ENCODE results near the gene PLAAT3.

PLAAT3 gene

DNA sequence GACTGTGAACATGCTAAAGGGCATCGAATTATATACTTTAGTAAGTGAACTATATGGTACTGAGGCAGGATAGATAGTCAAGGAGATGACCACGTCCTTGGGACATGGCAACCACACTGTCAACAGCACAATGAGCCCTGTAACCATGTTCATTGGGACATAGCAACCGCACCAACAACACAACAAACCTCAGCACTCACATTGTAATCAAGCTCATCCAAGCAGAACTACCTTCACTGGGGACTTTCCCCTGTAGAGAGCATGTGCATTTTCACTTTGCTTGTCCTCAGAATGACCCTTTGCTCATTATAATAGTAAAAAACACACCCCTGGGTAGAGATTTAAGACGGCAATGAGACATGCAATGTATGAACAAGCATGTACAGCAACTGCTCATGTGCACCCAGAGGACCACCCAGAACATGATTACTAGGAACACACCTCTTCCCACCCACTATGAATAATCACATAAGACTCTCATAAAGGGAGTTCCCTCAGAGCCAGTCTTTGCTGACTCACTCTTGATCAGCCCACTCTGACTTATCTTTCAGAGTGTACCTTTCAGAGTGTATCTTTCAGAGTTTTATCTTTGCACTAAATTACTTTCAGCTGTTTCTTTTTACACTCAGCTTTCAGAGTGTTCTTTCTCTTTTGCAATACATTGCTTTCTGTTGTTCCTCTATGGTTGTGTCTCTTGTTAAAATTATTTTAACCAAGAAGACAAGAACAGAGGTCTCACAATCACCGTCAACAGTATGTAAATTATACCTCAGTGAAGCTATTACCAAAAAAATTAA is 47.0 kb downstream of the PLAAT3 start:
- Histone ChIP-seq H3K4me3 (peak overlapping the region; percentile 49), H3K36me3 (ENCODE audit: insufficient read depth, low read length) (no peaks in the 10 kb centered on the region), H3K9me3 (ENCODE audit: low read depth, low read length) (no peaks in the 10 kb centered on the region), H3K9ac (ENCODE audit: insufficient read length) (peak overlapping the region; percentile 41), H3K27ac (peak overlapping the region; percentile 92)
- no peak for DNase-seq (ENCODE audit: low read depth, low spot score)
- TF ChIP-seq EZH2 (IDR thresholded peaks at IDR 0.05), result no peak

DNA sequence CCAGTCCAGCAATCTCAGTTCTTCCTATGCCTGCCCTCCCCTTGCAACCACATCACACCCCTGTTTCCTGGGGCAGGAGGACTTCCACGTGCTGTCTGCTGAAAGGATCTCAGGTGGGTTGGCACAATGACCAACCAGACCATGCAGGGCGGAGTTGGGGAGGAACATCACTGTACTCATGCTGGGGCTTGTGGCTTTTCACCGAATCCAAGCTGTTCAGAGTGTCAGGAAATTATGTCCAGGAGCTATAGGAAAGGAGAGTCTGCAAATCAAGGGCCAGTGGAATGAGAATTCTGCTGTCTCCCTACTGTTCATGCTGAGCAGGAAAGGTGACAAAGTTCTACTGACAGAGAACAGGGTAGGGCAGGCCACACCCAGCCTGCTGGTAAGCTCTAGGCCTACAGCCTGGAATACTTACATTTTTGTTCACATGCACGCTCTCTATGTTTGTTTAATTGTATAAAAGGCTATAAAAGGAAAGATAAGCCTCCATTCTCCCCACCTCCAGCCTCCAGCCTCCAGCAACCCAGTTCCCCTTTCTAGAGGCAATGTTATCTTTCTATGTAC is 49.4 kb downstream of the PLAAT3 start:
- no peaks in the 10 kb centered on the region for H3K36me3 ChIP-seq (ENCODE audit: insufficient read depth, low read length)
- H3K4me3 ChIP-seq, result no peak overlapping the region
- no peak overlapping the region for H3K9ac ChIP-seq (ENCODE audit: insufficient read length)
- TF ChIP-seq EZH2 (IDR thresholded peaks at IDR 0.05), result no peak
- no peak for TF ChIP-seq POLR2AphosphoS5 (IDR thresholded peaks at IDR 0.05; ENCODE audit: borderline replicate concordance, low read depth, low read length)
- TF ChIP-seq FOXP2 (optimal IDR thresholded peaks at IDR 0.05; ENCODE audit: control extremely low read depth, extremely low read length, insufficient read depth), result no peak
- H3K9me3 ChIP-seq (ENCODE audit: low read depth, low read length), result no peaks in the 10 kb centered on the region
- DNase-seq (ENCODE audit: low read depth, low spot score), result no peak
- H3K27ac ChIP-seq, result no peak overlapping the region

DNA sequence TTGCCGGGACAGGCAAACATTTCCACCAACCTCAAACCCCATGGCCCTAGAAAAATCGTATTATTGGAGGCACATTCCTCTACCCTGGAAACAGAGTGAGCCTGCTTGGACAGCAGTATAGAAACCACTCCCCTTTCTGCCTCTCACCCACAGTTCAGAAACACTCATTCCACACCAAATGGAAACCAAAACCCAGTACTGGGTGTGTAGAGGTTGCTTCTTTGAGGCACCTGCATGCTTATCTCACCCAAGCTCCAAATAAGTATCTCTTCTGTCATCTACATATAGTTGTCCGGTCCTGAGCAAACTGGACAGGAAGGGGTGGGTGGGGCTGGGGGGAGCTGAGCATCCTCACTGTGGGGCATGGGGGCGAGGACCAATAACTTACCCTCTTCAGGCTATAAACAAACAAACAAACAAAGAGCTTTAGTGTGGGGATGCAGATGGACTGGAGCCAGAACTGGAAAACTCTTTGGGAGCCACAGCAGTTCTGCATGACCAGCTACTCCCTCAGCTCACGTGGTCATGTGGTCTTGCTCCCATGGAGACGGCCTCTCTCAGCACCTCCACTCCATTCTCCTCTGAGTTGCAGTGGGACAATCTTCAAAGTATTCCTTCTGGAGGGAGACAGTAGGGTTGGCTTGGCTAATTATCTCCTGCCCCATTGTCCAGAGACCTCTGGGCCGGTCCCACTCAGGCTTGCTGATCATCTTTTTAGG is 50.0 kb downstream of the PLAAT3 start:
- Histone ChIP-seq H3K27ac (no peak overlapping the region), H3K9me3 (ENCODE audit: low read depth, low read length) (no peaks in the 10 kb centered on the region), H3K36me3 (ENCODE audit: insufficient read depth, low read length) (no peaks in the 10 kb centered on the region), H3K9ac (ENCODE audit: insufficient read length) (no peak overlapping the region), H3K4me3 (no peak overlapping the region)
- TF ChIP-seq FOXP2 (optimal IDR thresholded peaks at IDR 0.05; ENCODE audit: control extremely low read depth, extremely low read length, insufficient read depth) (no peak), EZH2 (IDR thresholded peaks at IDR 0.05) (no peak), POLR2AphosphoS5 (IDR thresholded peaks at IDR 0.05; ENCODE audit: borderline replicate concordance, low read depth, low read length) (no peak)
- no peak for DNase-seq (ENCODE audit: low read depth, low spot score)

DNA sequence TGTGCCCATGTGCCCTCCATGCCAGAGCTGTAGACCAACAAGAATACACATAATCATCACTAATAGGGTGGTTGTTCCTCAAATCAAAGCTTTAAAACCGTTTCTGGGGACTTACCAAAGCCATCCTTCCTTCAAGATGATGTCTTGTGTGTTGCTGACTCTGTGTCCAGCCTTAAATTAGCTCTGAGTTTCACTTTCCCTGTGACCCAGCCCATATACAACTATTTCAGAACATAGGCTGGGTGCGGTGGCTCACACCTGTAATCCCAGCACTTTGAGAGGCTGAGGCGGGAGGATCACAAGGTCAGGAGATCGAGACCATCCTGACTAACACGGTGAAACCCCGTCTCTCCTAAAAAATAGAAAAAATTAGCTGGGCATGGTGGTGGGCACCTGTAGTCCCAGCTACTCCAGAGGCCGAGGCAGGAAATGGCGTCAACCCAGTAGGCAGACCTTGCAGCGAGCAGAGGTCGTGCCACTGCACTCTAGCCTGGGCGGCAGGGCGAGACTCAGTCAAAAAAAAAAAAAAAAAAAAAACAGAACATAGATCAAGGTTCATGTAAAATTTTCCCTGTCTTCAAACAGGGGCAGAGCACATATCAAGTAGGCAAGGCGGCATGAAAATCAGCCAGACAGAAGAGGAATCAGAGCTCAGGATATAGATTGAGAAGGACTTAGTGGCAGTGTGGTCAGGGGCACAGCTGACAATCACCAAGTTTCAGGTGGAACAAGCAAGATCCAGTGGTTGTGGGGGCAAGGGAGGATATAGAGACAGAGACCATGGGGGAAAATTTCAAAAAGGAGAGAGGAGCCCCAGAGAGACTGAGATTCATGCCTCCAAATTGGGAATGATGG is 50.8 kb downstream of the PLAAT3 start, which contains the start of gene PLAAT2:
TSS of gene PLAAT2 (minus strand) at position 179 of the 855 bp plus-strand sequence. CDS start at position 124, 55 bp downstream.
- no peak within 1 kb of the TSS for H3K27ac ChIP-seq
- H3K9ac ChIP-seq (ENCODE audit: insufficient read length), result no peak within 1 kb of the TSS
- no peaks in the 10 kb centered on the region for H3K36me3 ChIP-seq (ENCODE audit: insufficient read depth, low read length)
- DNase-seq (ENCODE audit: low read depth, low spot score), result no peak
- H3K4me3 ChIP-seq, result no peak within 1 kb of the TSS
- TF ChIP-seq FOXP2 (optimal IDR thresholded peaks at IDR 0.05; ENCODE audit: control extremely low read depth, extremely low read length, insufficient read depth), result no peak
- no peak for TF ChIP-seq EZH2 (IDR thresholded peaks at IDR 0.05)
- no peak for TF ChIP-seq POLR2AphosphoS5 (IDR thresholded peaks at IDR 0.05; ENCODE audit: borderline replicate concordance, low read depth, low read length)
- no peaks in the 10 kb centered on the region for H3K9me3 ChIP-seq (ENCODE audit: low read depth, low read length)

DNA sequence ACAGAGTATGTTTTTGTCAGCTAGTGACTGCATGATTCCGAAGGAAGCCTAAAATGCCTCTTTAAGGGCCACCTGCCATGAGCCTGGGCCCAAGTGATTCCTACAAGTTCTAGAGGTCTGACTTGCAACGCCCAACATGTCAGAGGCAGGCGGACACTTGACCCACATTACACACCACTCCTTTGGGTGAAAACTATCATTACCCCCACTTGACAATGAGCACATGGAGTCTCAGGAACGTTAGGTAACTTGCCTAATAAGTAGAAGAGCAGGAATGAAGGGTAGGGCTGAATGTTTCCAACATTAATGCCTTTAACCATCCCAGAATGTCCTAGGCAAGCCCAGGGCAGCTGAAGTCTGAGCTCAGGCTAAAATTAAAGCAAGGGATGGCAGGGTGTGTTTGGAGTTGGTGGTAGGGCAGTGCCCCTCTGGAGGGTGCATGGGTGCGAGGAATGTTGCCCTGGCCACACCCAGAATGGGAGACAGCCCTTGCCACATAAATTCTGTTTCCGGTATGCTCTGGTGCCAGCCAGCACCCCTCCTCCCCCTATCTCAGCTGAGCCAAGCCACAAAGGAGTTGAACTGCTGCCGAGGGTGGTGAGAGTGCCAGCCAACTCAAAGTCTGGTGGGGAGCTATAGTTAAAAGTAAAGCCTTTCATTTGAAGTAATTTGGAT is 53.6 kb downstream of the PLAAT3 start:
- Histone ChIP-seq H3K9me3 (ENCODE audit: low read depth, low read length) (no peaks in the 10 kb centered on the region), H3K27ac (no peak overlapping the region), H3K9ac (ENCODE audit: insufficient read length) (no peak overlapping the region), H3K36me3 (ENCODE audit: insufficient read depth, low read length) (no peaks in the 10 kb centered on the region), H3K4me3 (no peak overlapping the region)
- no peak for DNase-seq (ENCODE audit: low read depth, low spot score)
- TF ChIP-seq EZH2 (IDR thresholded peaks at IDR 0.05), result no peak
- TF ChIP-seq FOXP2 (optimal IDR thresholded peaks at IDR 0.05; ENCODE audit: control extremely low read depth, extremely low read length, insufficient read depth), result no peak
- no peak for TF ChIP-seq POLR2AphosphoS5 (IDR thresholded peaks at IDR 0.05; ENCODE audit: borderline replicate concordance, low read depth, low read length)

DNA sequence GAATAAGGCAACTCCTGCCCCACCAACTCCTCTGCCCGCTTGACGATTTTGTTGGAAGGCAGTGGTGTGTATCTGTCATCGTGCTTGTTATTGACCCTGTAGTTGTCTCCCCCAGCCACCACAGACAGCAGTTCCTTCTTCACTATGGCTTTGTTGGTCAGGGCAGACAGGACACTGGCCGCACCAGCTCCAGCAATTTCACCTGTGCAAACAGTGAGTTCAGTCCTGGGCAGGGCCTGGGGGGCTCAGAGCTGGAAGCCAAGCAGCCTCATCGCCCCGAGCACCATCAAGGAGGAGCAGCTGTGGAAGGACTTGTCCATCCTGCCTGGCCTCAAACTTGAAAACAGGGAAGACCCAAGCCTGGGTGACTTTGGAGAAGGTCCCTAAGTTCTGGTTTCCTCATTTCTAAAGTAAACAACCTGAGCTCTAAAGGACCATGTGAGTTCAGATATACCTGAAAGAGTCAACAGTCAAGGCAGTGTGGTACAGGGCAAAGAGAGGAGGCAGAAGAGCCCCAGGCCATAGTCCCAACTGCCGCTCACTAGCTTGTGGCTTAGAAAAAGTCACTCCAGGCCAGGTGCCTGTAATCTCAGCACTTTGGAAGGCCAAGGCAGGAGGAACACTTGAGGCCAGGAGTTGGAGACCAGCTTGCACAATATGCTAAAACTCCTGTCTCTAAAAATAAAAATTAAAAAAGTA is 55.6 kb downstream of the PLAAT3 start:
- TF ChIP-seq EZH2 (IDR thresholded peaks at IDR 0.05) (no peak), POLR2AphosphoS5 (IDR thresholded peaks at IDR 0.05; ENCODE audit: borderline replicate concordance, low read depth, low read length) (no peak), FOXP2 (optimal IDR thresholded peaks at IDR 0.05; ENCODE audit: control extremely low read depth, extremely low read length, insufficient read depth) (no peak)
- H3K36me3 ChIP-seq (ENCODE audit: insufficient read depth, low read length), result no peaks in the 10 kb centered on the region
- H3K9me3 ChIP-seq (ENCODE audit: low read depth, low read length), result no peaks in the 10 kb centered on the region
- no peak for DNase-seq (ENCODE audit: low read depth, low spot score)
- H3K9ac ChIP-seq (ENCODE audit: insufficient read length), result no peak overlapping the region
- no peak overlapping the region for H3K4me3 ChIP-seq
- H3K27ac ChIP-seq, result no peak overlapping the region

DNA sequence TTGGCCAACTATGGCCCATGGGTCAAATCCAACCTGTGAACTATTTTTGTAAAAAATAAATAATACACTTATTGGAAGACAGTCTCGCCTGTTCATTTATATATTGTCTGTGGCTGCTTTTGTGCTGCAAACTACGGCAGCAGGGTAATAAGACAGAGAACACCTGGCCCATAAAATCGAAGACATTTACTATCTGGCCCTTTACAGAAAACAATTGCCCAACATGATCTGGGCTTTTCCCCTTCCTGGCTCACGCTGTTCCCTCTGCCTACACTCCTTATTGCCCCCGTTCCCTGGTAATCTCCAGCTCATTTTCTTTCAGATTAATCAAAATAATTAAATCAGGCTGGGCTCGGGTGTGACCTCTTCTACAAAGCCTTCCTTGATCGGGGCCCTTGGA is 56.7 kb downstream of the PLAAT3 start:
- no peaks in the 10 kb centered on the region for H3K36me3 ChIP-seq (ENCODE audit: insufficient read depth, low read length)
- DNase-seq (ENCODE audit: low read depth, low spot score), result no peak
- H3K27ac ChIP-seq, result no peak overlapping the region
- no peaks in the 10 kb centered on the region for H3K9me3 ChIP-seq (ENCODE audit: low read depth, low read length)
- no peak for TF ChIP-seq POLR2AphosphoS5 (IDR thresholded peaks at IDR 0.05; ENCODE audit: borderline replicate concordance, low read depth, low read length)
- no peak for TF ChIP-seq EZH2 (IDR thresholded peaks at IDR 0.05)
- no peak for TF ChIP-seq FOXP2 (optimal IDR thresholded peaks at IDR 0.05; ENCODE audit: control extremely low read depth, extremely low read length, insufficient read depth)
- no peak overlapping the region for H3K4me3 ChIP-seq
- no peak overlapping the region for H3K9ac ChIP-seq (ENCODE audit: insufficient read length)
